GM19397 (cell line): Measurements from ENCODE around the gene MAPK7.
"Not testable (repeated sequence)": the region's sequence is repeated elsewhere in the genome, so short reads cannot be mapped to it uniquely, and the experiment has no call there.

ENCODE experiments used
- ATAC-seq: cut with Tn5 transposase; IDR thresholded peaks from one replicate; pipeline ENCODE4 v1.9.1; 2021; ENCODE audit warnings: mild to moderate bottlenecking, moderate library complexity; ENCODE audit not compliant: unreplicated experiment

Gene MAPK7

DNA sequence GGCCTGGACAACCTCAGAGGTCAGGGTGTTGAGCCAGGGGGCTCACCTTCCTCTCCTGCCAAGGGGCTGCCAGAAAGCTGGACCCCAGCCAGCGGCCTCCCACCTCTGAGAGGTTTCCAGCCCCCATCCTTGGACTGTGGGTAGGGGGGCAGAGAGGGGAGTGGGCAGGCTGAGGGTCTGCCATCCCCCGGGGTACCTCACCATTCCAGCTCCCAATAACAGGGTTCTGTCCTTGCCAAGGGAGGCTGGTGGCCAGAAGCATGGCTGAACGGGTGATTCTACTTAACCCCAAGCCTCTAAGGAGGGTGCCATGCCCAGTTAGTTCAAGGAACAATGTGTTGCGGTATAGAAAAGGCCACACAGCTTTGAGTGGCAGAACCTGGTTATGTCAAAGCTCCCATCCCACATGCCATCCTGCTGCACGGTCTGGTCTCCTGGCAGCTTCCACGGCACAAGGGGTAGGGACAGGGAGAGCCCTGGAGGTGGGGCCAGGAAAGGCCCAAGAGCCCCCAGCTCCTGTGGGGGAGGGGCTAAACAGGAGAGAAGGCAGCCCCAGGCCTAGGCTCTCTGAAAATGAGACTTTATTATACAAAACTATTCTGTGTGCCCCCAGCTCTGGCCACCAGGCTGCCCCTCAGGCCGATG lies 35.6 kb upstream of the MAPK7 start:
- no peak for ATAC-seq

DNA sequence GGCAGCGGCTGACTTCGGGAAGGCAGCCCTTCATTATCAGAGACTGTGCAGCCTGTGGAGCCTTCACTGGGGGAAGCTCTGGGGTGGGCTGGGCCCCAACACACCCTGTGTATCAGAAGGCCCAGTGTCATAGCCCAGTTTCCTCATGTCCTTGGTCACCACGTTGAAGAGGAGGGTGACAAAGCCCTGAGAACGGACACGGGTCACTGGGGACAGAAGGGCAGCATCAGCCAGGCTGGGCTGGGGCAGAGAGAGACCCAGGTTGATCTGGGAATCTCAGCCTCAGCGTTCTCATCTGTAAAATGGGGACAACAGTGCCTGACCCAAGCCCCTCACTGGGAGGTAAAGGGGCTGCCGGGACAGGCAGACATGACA lies 35.1 kb upstream of the MAPK7 start:
- ATAC-seq: no peak

DNA sequence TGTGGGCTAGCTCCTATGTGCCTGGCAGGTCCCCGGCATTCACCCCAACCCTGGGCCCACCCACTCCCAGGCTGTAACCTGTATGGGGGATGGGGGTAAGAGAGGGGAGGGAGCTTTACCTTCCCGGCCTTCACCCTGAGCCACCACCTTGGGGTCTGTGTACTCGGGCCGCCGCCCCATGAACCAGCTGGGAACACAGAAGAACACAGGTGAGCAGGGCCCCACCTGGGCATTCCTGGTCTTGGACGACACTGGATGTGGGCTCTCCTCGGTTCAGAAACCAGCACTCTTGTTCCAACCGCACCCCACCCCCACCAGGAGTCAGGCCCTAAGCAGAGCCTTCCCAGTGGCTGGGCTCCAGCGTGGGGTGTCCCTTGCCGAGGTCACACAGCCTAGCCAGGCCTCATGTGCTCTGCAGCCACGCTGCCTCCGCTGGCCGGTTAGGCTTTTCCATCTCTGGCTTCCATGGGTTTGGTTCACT lies 34.6 kb upstream of the MAPK7 start:
- no peak for ATAC-seq

DNA sequence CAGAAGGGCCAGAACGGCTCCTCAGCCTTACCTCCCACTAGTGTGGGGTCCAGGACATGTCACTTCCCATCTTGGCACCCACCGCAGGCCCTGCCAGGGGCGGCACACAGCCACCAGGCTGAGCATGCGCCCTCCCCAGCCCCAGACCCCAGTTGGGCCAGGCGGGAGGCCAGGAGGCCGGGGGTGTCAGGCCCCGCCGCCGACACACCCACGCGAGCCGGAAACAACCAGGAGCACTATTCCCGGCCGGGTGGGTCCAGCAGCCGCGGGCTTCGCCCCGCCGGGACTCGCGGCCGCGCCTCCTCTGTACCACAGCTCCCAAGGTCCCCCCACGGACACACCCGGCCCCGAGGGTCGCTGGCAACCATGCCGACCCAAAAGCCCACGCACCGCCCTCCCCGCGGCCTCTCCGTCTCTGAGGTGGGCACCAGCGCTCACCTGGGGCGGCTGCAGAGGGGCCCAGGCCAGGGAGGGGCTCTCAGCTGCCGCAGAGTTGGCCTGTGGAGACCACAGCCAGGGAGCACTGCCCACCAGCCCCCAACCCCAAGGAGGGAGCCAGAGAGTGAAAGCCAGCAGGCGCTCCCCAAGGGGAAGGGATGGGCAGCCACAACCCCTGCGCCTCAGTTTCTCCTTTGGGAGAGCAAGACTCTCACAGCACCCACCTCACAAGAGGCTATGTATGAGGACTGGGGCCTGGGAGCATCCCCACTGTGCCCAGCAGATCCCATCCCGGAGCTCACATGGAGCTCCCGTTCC lies 33.8 kb upstream of the MAPK7 start:
- no peak for ATAC-seq

DNA sequence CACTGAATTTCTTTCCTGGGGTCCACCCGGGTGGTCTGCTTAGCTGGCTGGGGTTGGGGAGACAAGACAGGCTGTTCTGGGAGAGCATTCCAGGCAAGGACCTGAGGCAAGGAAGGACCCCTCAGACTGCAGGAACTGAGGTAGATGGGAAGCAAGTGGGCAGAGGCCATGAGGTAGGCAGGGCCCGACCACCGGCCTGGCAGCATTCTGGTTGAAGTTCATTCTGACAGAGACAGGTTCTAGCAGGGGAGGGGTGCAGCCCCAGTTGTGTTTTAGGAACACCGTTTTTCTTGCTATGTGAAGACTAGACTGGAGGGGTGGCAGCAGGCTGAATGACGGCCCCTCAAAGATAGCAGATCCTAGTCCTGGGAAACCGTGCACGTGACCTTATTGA lies 33.2 kb upstream of the MAPK7 start:
- ATAC-seq: no peak

DNA sequence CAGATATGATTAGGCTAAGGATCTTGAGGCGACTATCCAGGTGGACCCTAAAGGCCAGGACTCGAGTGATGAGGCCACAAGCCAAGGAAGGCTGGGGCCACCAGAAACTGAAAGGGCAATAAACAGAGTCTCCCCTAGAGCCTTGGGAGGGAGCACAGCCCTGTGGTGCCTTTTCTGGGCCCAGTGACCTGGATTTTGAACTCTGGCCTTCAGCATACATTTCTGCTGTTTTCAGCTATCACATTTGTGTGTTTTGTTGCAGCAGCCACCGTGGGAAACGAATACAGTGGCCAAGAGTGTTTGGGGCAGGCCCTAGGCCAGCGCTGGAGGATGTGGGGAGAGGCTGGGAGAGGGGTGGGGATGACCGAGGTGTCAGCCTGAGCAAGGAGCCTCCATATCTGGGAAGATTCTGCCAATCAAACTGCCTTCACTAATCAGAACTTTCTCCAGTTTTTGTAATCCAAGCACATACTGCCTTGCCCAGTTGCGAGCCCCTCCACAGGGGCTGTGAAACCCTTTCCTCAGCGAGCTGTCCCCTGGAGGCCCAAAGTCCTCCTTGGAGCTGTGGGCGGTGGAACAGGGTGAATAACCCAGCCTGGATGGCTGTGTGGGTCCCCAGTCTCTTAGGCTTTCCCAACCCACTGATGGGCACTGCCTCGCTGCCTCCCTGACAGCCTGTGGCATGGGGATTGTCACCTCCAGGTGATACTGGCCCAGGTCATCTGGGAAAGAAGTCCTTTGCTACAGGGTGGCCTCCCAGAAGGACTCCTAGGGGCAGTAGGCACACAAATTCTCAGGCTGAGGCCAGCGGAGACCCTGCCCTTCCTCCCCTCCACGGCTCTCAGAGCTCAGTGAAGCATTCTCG lies 32.6 kb upstream of the MAPK7 start:
- ATAC-seq: no peak

DNA sequence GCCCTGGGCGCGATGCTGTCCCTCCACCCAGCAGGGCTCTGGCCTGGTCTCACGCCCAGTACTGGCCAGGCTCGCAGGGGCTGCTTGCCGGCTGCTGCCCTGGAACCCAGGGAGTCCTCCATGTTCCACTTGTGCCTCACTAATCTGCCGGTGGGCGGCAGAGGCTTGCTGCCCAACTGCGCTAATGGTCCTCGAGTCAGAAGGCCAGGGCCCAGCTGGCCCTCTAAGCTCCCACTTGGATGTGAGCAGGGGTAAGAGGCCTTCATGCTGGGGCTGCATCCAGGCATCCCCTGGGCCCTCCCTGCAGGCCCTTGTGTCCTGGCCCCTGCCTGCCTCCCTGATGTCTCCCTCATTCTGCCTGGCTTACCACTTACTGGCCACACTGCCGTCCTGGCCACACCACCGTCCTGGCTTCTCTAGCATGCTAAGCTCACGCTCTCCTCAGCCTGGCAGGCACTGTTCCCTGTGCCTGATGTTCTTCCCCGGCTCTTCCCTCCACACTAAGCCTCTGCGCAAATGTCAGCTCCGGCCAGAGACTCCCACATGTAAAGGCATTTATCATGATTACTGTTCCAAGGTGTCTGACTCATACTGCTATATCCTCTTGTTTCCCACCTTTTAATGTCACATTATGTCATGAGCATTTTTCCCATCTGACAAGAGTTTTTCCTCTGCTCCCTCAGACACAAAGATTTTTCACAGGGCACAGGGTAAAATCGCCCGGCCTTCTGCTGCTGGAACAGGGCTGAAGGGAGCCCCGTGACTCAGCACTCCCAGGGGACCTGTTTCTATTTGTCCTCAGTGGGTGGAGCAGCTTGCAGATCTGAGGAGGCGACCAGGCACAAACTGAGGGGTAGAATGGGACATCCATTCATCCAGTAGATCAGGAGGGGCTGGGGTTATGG lies 31.7 kb upstream of the MAPK7 start:
- ATAC-seq: no peak

DNA sequence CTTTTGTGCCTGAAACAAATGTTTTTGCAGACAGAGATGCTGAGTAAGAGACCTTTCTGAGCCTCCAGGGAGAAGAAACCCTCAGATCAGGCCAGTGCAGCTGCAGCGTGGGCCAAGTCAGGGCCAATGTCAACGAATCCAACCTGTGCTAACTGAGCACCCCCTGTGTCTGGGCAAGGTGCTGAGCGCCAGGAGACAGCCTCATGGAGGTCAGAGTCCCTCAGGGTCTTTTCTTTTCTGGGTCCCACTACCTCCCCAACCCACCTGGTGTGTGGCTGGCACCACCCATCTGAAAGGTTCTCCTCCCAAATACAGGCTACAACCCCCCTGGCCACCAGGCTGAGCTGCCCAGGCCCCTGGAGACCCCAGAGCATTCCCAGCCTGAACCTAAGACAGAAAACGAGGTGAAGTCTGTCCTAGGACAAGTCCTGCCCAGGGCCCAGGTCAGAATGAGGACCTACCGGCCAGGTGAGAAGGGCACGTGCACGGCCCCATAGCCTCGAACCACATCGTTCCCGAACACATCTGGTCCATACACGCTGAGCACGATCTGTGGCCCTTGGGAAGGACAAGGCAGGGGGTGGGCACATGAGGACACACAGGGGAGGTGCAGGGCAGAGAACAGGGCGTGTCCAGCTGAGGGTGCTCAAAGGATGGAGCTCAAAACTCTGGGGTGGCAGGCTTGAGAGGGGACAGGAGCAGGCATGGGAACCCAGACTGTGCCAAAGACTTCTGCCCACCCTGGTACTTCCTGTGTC lies 30.8 kb upstream of the MAPK7 start:
- no peak for ATAC-seq

DNA sequence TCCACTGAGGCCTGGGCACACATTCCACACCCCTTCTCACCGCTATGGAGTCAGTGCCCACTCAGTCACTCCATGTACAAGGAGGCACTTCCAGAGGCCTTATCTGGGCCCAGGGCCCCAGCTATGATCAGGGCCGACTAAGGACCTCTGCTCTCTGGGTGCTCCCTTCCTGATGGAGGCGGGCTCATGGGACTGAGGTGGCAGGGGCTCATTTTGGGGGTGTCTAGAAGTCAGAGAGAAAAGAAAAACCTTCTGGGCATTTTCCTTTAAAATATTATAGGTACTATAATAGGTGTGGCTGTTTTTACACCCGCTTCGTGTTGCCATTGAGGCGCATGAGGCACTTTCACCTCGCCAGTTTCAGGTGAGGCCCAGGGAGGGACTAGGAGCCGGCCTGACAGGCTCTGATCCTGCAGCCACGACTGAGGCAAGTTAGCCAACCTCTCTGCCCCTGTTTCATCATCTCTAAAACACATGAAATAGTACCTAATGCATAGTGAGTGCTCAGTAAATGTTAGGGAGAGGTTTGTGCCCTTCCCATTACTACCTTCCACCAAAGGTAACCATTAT lies 30.1 kb upstream of the MAPK7 start:
- ATAC-seq: no peak

DNA sequence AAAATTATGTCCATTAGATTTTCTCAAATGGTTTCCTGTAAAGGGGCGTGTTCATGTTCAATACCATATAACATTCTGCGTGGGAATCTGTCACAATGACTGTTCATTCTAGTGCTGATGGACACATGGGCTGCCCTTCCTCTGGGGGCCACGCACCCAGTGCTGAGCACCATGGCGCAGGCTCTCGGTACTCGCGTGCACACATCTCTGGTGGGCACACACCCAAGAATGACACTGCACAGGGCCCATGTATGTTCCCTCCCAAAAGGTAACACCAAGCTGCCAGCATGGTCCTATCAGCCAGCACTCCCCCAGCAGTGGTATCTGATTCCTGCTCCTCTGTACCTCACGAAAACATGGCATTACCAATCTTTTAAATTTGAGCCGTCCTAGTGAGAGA lies 29.5 kb upstream of the MAPK7 start:
- no peak for ATAC-seq

DNA sequence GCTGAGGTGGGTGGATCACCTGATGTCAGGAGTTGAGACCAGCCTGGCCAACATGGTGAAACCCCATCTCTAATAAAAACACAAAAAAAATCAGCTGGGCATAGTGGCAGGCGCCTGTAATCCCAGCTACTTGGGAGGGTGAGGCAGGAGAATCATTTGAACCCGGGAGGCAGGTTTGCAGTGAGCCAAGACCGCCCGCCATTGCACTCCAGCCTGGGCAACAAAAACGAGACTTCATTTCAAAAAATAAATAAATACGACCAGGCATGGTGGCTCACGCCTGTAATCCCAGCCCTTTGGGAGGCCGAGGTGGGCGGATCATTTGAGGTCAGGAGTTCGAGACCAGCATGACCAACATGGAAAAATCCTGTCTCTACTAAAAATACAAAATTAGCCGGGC lies 24.9 kb upstream of the MAPK7 start:
- not testable (repeated sequence) for ATAC-seq

DNA sequence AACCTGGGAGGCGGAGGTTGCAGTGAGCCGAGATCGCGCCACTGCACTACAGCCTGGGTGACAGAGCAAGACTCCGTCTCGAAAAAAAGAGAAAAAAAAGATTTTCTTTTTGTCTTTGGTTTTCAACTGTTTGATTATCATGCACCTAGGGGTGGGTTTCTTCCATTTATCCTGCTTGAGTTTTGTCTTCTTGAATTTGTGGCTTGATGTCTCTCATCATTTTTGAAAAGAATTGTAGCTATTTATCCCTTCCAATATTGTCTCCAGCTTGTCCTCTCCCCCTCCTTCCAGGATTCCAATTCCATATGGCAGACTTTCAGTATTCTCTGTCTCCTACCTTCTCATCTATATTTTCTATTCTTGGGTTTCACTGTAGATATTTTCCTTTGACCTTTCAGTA lies 23.6 kb upstream of the MAPK7 start:
- no peak for ATAC-seq

DNA sequence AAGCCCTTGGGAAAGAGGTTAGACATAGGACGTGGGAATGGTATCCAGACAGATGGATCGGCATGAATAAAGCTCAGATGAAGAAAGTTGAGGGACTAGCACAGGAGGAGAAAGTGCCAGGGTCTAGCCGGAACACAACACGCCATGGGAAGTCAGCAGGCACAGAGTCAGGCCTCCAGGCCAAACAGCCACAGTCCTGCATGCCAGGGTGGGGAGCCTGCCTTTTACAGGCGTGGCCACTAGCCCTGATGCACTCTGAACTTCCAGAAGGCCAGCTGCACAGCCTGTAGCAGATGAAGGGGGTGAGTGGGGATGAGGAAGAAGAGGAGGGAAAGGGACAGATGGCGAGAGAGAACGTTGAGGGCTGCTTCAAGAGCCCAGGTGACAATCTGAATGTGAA lies 20.9 kb upstream of the MAPK7 start:
- ATAC-seq: no peak

DNA sequence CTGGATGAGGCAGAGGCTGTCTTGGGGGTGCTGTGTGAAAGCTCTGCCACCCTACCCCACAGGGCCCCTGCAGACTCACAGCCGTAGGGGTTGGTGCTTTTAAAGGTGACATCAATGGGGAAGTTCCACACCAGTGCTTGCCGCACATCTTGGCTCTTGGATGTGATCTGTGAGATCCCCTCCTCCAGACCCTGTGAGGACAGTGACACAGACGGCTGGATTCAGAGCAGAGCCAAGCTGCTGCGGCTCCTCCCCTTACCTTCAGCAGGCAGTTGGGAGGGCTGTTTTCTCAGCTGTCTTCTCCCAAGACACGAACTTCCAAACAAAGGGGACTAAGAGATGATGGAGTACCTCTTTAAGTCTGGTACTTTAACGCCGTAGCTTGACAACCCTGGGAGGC lies 20.5 kb upstream of the MAPK7 start:
- ATAC-seq: no peak

DNA sequence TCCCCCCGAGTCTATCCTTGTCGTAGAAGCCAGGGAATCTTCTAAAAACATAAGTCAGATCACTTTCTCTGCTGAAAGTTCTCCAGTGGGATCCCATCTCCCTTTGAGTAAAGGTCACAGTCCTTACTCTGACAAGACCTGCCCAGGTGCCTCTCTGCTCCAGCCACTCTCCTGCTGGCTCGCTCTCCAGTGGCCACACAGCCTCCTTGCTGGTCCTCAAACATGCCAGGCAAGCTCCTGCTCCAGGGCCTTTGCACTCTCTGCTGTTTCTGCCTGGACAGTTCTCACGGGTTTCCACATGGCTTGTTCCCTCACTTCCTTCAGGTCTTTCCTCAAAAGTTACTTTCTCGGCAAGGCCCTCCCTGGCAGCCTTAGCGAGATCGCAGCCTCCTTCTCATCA lies 19.1 kb upstream of the MAPK7 start:
- no peak for ATAC-seq

DNA sequence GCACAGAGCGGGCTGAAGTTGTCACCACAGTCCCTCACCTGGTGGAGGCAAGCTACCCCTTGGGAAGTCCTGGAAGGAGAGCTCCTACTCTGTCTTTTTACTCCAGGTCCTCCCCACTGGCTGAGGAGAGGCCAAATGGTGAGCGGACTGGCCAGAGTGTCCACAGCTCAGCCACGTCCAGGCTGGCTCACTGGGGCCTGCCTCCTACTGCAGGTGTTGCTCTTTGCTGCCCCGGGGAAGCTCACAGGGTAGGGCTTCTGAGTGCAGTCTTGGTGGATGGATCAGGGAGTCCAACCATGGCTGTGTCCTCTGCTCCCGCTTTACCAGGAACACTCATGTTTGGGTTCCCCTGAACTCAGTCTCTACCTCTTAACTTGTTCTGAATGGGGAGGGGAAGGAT lies 18.4 kb upstream of the MAPK7 start:
- no peak for ATAC-seq

DNA sequence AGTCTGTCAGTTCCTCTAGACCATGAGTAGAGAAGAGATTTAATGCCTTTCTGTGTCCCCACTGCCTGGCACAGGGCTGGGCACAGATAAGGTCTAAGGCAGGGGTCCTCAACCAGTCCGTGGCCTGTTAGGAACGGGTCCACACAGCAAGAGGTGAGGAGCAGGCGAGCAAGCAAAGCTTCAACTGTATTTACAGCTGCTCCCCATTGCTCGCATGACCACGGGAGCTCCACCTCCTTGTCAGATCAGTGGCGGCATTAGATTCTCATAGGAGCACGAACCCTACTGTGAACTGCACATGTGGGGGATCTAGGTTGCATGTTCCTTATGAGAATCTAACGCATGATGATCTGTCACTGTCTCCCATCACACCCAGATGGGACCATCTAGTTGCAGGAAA lies 17.5 kb upstream of the MAPK7 start:
- ATAC-seq: no peak

DNA sequence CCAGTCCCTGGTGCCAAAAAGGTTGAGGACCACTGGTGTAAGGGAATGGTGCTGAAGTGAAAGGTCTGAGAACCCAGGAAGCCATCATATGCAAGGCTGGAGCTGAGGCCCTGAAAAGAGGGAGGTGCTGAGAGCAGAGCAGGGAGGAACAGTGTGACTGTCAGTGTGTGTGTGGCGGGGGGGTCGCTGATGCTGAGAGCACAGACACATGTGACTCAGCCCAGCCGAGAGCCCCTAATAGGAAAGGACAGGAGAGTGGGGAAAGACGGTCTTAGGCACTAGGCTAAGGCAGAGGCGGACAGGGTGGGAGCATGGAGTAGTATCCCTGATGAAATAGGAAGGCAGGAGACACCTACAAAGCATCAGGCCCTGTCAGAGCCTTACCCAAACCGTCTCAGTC lies 17.0 kb upstream of the MAPK7 start:
- ATAC-seq: no peak

DNA sequence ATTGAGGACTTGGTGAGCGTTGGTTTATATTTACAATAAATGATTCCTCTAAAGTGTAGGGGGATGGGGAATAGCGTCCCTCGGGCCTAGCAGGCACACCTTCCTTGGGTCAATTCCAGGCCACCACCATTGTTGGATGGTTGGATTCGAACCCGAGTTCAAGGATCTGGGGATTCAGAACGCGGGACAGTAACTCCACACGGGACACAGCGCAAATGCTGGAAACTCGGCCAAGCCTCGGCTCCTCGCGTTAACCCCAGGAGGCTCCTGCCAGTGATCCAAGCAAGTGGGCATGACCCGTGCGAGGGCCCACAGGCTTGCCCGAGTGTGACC lies 16.4 kb upstream of the MAPK7 start:
- ATAC-seq: no peak
